ENCODE measurements around the gene ST7L. TPM values are rescaled to one million over a fixed set of nuclear protein-coding genes. Genes with fewer than 3 reads are reported as not detected.

ST7L gene
- total and polyA plus RNA-seq, 3 donors from 2014 or later = 59.1 to 125 (median 97.2) TPM

- TF ChIP-seq POLR2A (IDR thresholded peaks at IDR 0.05) = no peak
- TF ChIP-seq CTCF (IDR thresholded peaks at IDR 0.05) = no peak
- no peaks in the 10 kb centered on the region for H3K9me3 ChIP-seq
- intact Hi-C loops (cut with DNase I; ENCODE audit: low total_unique reads) = no loop called here
- H3K4me1 ChIP-seq = no peaks in the 10 kb centered on the region
- no peaks in the 10 kb centered on the region for H3K27me3 ChIP-seq
- 83 to 96% methylated on average over 8 of the region's 8 CpGs for WGBS, 2 donors
- no peak for DNase-seq
- H3K27ac ChIP-seq = no peak overlapping the region
- no peaks in the 10 kb centered on the region for H3K36me3 ChIP-seq (ENCODE audit: low read depth, missing control alignments)
- no peak overlapping the region for H3K4me3 ChIP-seq
Measured at GRCh38 chr1:112575154-112575804, 43.7 kb downstream of the ST7L start.

GRCh38 chr1:112565800-112566199 lies 53.1 kb downstream of the ST7L start:
- H3K9me3 ChIP-seq = no peaks in the 10 kb centered on the region
- TF ChIP-seq CTCF (IDR thresholded peaks at IDR 0.05) (no peak), POLR2A (IDR thresholded peaks at IDR 0.05) (no peak)
- H3K4me3 ChIP-seq = no peak overlapping the region
- no peaks in the 10 kb centered on the region for H3K27me3 ChIP-seq
- H3K27ac ChIP-seq = no peak overlapping the region
- no peaks in the 10 kb centered on the region for H3K4me1 ChIP-seq
- intact Hi-C loops (cut with DNase I; ENCODE audit: low total_unique reads) = no loop called here
- 93% methylated on average over 1 of the region's 1 CpG for WGBS, 2 donors
- no peak for DNase-seq
- no peaks in the 10 kb centered on the region for H3K36me3 ChIP-seq (ENCODE audit: low read depth, missing control alignments)

- Histone ChIP-seq H3K36me3 (ENCODE audit: low read depth, missing control alignments) (no peaks in the 10 kb centered on the region), H3K9me3 (no peaks in the 10 kb centered on the region), H3K27ac (no peak overlapping the region), H3K27me3 (no peaks in the 10 kb centered on the region), H3K4me3 (no peak overlapping the region), H3K4me1 (no peaks in the 10 kb centered on the region)
- intact Hi-C loops (cut with DNase I; ENCODE audit: low total_unique reads) = no loop called here
- TF ChIP-seq POLR2A (IDR thresholded peaks at IDR 0.05) (no peak), CTCF (IDR thresholded peaks at IDR 0.05) (no peak)
- DNase-seq = no peak
- 87 to 96% methylated on average over 1 of the region's 1 CpG for WGBS, 2 donors
Measured at GRCh38 chr1:112564081-112564480, 54.9 kb downstream of the ST7L start.

- TF ChIP-seq CTCF (IDR thresholded peaks at IDR 0.05) (no peak), POLR2A (IDR thresholded peaks at IDR 0.05) (no peak)
- Histone ChIP-seq H3K36me3 (ENCODE audit: low read depth, missing control alignments) (no peaks in the 10 kb centered on the region), H3K4me1 (no peaks in the 10 kb centered on the region), H3K27ac (no peak overlapping the region), H3K9me3 (no peaks in the 10 kb centered on the region), H3K27me3 (no peaks in the 10 kb centered on the region), H3K4me3 (no peak overlapping the region)
- intact Hi-C loops (cut with DNase I; ENCODE audit: low total_unique reads) = no loop called here
- DNase-seq = no peak
Measured at GRCh38 chr1:112563341-112563740, 55.6 kb downstream of the ST7L start.

GRCh38 chr1:112558634-112559033 lies 60.3 kb downstream of the ST7L start:
- DNase-seq = no peak
- H3K27me3 ChIP-seq = no peaks in the 10 kb centered on the region
- WGBS, 2 donors = 83 to 92% methylated on average over 3 of the region's 3 CpGs
- H3K4me1 ChIP-seq = no peaks in the 10 kb centered on the region
- no peak overlapping the region for H3K4me3 ChIP-seq
- no peak overlapping the region for H3K27ac ChIP-seq
- intact Hi-C loops (cut with DNase I; ENCODE audit: low total_unique reads) = no loop called here
- no peaks in the 10 kb centered on the region for H3K36me3 ChIP-seq (ENCODE audit: low read depth, missing control alignments)
- no peaks in the 10 kb centered on the region for H3K9me3 ChIP-seq
- TF ChIP-seq POLR2A (IDR thresholded peaks at IDR 0.05) (no peak), CTCF (IDR thresholded peaks at IDR 0.05) (no peak)

Measured in testis (tissue), 3 donors.